GM18517 (cell line): Measurements from ENCODE around the gene LAYN.

Experiments used
- ATAC-seq: cut with Tn5 transposase; IDR thresholded peaks from one replicate; pipeline ENCODE4 v1.9.1; 2021; ENCODE audit warnings: mild to moderate bottlenecking, moderate library complexity; ENCODE audit not compliant: unreplicated experiment

Gene LAYN

GRCh38 chr11:111540114-111540936 lies at the start of gene LAYN:
LAYN (plus strand) TSS chr11:111540720; CDS start chr11:111540844, 124 bp downstream.
- no peak for ATAC-seq

GRCh38 chr11:111494040-111494439 lies 46.5 kb upstream of the LAYN start:
- ATAC-seq: no peak

- no peak for ATAC-seq
Observed at GRCh38 chr11:111499483-111499882, 41.0 kb upstream of the LAYN start.

- no peak for ATAC-seq
Observed at GRCh38 chr11:111500481-111500880, 40.0 kb upstream of the LAYN start.

GRCh38 chr11:111502611-111503010 lies 37.9 kb upstream of the LAYN start:
- ATAC-seq: no peak

GRCh38 chr11:111510311-111510710 lies 30.2 kb upstream of the LAYN start:
- no peak for ATAC-seq

GRCh38 chr11:111512296-111513239 lies 28.0 kb upstream of the LAYN start, which contains the start of gene BTG4:
BTG4 (minus strand) TSS chr11:111512386; CDS start chr11:111498776, 13,610 bp downstream.
- ATAC-seq: no peak

GRCh38 chr11:111513240-111513605 lies 27.3 kb upstream of the LAYN start:
- no peak for ATAC-seq

- ATAC-seq: no peak
Observed at GRCh38 chr11:111514216-111515031, 26.1 kb upstream of the LAYN start, which contains the start of gene HOATZ. HOATZ (plus strand) TSS chr11:111514778; CDS start chr11:111514785, 7 bp downstream.

- no peak for ATAC-seq
Observed at GRCh38 chr11:111515591-111515990, 24.9 kb upstream of the LAYN start.

GRCh38 chr11:111518668-111519067 lies 21.9 kb upstream of the LAYN start:
- ATAC-seq: no peak

GRCh38 chr11:111520560-111520959 lies 20.0 kb upstream of the LAYN start:
- no peak for ATAC-seq

- no peak for ATAC-seq
Observed at GRCh38 chr11:111521135-111521534, 19.4 kb upstream of the LAYN start.

GRCh38 chr11:111522426-111522825 lies 18.1 kb upstream of the LAYN start:
- ATAC-seq: no peak

- no peak for ATAC-seq
Observed at GRCh38 chr11:111523343-111523742, 17.2 kb upstream of the LAYN start.

GRCh38 chr11:111524056-111524455 lies 16.5 kb upstream of the LAYN start:
- no peak for ATAC-seq

GRCh38 chr11:111525456-111525855 lies 15.1 kb upstream of the LAYN start:
- no peak for ATAC-seq

- ATAC-seq: no peak
Observed at GRCh38 chr11:111526501-111526900, 14.0 kb upstream of the LAYN start.

GRCh38 chr11:111527279-111527678 lies 13.2 kb upstream of the LAYN start:
- ATAC-seq: no peak

- ATAC-seq: no peak
Observed at GRCh38 chr11:111528557-111528956, 12.0 kb upstream of the LAYN start.

- ATAC-seq: no peak
Observed at GRCh38 chr11:111530091-111530490, 10.4 kb upstream of the LAYN start.
